Measurements from ENCODE around the gene PRRX2. TPM values are rescaled to one million over a fixed set of nuclear protein-coding genes. Genes with fewer than 3 reads are reported as not detected.
A peak's percentile ranks its signal among the peaks of the same experiment; 100 is the strongest.

The PRRX2 gene
- total RNA-seq, 1 donor from 2014 or later = not detected

DNA sequence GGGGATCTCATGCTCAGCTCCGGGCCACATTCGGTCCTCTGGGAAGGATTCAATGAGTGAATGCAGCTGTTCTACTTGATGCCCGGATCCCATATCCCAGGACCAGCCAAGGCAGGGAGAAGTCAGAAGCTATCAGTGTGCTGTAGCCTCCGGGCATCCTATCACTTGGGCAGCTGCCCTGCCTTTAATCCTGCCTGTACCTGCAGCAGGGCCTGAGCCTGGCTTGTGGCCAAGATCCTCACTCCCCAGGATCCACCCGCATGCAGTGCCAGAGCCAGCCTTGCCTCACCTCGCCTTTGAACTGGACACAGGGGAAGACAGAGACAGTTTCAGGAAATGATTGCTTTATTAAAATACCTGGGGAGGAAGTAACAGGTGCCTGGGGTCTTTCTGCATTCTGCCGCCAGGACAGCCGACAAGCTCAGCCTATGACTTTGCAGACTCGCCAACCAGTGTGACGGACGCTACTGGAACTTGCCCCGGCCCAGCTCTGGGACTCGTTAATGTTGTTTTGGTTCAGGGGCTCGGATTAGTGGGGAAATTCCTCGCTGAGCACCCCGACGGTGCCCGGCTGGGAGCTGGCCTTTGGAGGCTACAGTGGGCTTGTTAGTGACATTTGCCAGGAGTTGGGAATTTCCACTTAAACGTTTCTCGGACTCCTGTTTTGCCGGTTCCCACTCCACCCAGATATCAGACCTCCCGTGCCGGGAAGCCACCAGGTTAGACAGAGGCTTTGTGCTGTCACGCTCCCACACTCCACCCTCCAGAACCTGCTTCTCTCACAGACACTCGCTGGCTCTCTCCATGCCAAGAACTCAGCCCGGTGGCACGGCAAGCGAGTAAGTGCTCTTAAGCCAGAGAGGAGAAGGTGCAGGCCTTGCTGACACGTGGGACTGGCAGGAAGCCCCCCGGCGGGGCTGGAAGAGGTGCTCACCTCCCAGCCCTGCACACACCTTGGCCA lies 86.7 kb downstream of the PRRX2 start:
- FAIRE-seq (no peak), DNase-seq (ENCODE audit: low read depth) (peak; percentile 87)
- TF ChIP-seq, protein P1, sequence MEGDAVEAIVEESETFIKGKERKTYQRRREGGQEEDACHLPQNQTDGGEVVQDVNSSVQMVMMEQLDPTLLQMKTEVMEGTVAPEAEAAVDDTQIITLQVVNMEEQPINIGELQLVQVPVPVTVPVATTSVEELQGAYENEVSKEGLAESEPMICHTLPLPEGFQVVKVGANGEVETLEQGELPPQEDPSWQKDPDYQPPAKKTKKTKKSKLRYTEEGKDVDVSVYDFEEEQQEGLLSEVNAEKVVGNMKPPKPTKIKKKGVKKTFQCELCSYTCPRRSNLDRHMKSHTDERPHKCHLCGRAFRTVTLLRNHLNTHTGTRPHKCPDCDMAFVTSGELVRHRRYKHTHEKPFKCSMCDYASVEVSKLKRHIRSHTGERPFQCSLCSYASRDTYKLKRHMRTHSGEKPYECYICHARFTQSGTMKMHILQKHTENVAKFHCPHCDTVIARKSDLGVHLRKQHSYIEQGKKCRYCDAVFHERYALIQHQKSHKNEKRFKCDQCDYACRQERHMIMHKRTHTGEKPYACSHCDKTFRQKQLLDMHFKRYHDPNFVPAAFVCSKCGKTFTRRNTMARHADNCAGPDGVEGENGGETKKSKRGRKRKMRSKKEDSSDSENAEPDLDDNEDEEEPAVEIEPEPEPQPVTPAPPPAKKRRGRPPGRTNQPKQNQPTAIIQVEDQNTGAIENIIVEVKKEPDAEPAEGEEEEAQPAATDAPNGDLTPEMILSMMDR (IDR thresholded peaks at IDR 0.05; ENCODE audit: insufficient read depth, low read length, severe bottlenecking) = no peak
- H3K36me3 ChIP-seq (ENCODE audit: control insufficient read depth, insufficient read depth, low read length) = no peaks in the 10 kb centered on the region
- peaks cover 7% of the 10 kb centered on the region for H3K27me3 ChIP-seq (ENCODE audit: control insufficient read depth, insufficient read depth, low read length)
- no peak overlapping the region for H3K4me3 ChIP-seq (ENCODE audit: low read depth, low read length)

DNA sequence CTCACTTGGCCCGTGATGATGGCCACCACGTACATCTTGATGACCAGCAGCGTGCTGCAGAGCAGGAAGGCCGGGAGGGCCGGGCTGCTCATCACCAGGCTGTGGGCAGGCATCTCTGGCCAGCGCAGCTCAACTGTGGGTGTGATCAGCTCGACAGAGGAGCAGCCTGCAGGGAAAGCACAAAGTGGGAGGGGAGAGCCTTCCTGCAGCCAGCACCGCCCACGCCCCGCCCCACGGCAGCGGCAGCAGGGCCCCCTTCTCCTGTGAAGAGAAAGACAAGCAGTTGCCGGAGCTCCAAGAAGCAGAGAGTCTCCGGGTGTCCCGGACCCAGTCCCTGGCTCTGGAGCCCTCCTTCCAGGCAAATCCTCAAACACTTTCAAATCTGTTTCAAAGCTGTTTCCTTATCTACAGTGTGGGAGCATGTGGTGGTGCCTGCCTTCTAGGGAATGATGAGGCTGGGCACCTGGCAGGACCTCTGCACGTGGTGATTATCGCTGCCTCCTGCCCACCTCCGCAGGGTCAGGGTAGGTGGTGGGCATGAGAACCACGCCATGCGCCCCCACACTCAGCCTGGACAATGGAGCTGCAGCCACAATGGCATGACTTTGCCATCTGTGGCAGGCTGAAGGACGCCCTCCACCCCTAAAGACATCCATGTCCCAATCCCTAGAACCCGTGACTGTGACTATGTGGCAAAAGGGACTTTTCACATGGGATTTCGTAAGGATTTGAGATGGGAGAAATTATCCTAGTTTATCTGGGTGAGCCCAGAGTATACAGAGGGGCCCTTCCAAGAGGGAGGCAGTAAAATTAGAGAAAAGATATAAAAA lies 87.7 kb downstream of the PRRX2 start, which contains the start of gene PTGES:
TSS of gene PTGES (minus strand) at position 143 of the 830 bp plus-strand sequence. CDS start at position 113, 30 bp downstream.
- FAIRE-seq = no peak
- H3K4me3 ChIP-seq (ENCODE audit: low read depth, low read length) = no peak within 1 kb of the TSS
- H3K27me3 ChIP-seq (ENCODE audit: control insufficient read depth, insufficient read depth, low read length) = peaks cover 7% of the 10 kb centered on the region
- TF ChIP-seq, protein P1 (IDR thresholded peaks at IDR 0.05; ENCODE audit: insufficient read depth, low read length, severe bottlenecking) = no peak
- H3K36me3 ChIP-seq (ENCODE audit: control insufficient read depth, insufficient read depth, low read length) = no peaks in the 10 kb centered on the region
- peak; percentile 59 for DNase-seq (ENCODE audit: low read depth)

DNA sequence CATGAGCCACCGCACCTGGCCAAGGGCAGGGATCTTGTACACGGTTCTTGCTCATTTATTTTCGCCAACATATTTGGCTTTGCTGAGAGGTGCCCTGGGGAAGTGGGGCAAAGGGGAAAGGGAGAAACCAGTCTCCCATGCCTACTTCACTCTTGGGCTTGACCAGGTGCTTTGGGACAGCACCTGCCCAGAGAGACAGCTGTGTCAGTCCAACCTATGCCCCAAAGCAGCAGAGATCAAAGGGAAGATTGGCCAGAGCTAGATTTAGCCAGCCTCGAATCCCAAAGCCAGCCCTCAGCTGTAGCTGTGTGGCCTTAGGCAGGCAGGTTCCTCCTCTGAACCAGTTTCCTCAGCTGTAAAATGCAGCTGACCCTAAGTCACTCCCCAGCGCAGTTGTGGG lies 89.7 kb downstream of the PRRX2 start:
- Histone ChIP-seq H3K27me3 (ENCODE audit: control insufficient read depth, insufficient read depth, low read length) (peaks cover 7% of the 10 kb centered on the region), H3K4me3 (ENCODE audit: low read depth, low read length) (no peak overlapping the region), H3K36me3 (ENCODE audit: control insufficient read depth, insufficient read depth, low read length) (no peaks in the 10 kb centered on the region)
- DNase-seq (ENCODE audit: low read depth) = no peak
- TF ChIP-seq, protein P1 (IDR thresholded peaks at IDR 0.05; ENCODE audit: insufficient read depth, low read length, severe bottlenecking) = no peak
- no peak for FAIRE-seq

DNA sequence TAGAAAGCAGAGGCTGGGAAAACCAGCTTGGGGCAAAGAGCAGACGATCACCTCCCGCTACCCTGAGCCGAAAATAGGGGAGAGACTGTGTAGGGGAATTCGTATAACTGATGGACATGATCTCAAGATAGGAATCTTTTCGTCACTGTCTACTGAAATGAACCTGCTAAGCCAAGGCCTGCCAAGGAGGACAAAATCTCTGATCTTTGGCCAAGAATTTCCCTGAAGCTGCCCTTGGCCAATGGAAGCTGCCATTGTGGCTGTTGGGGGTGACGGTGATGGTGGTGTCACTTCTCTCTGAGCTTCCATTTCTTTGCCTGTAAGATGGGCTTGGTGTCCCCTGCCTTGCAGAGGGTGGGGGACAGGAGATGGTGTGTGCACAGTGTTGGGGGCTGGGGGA lies 90.7 kb downstream of the PRRX2 start:
- TF ChIP-seq, protein P1 (IDR thresholded peaks at IDR 0.05; ENCODE audit: insufficient read depth, low read length, severe bottlenecking) = no peak
- FAIRE-seq = no peak
- no peak for DNase-seq (ENCODE audit: low read depth)

DNA sequence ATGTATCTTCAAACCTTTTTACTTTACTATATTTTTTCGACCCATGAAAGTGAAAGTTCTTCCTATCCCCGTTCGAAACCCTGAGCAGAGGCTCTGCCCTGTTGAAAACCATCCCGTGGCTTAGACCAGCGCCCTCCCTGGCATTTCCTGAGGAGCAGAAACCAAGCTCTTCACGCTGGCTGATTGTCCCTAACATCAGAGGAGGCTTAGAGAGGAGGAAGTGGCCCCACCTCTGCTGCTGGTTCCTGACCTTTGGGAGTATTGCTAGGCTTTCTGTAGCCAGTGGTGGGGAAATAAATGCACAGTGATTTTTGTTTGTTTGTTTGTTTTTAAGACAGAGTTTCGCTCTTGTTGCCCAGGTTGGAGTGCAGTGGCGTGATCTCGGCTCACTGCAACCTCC lies 91.6 kb downstream of the PRRX2 start:
- Histone ChIP-seq H3K4me3 (ENCODE audit: low read depth, low read length) (no peak overlapping the region), H3K27me3 (ENCODE audit: control insufficient read depth, insufficient read depth, low read length) (peaks cover 7% of the 10 kb centered on the region), H3K36me3 (ENCODE audit: control insufficient read depth, insufficient read depth, low read length) (no peaks in the 10 kb centered on the region)
- TF ChIP-seq, protein P1 (IDR thresholded peaks at IDR 0.05; ENCODE audit: insufficient read depth, low read length, severe bottlenecking) = no peak
- DNase-seq (ENCODE audit: low read depth) (no peak), FAIRE-seq (no peak)

More for the DNA sequence above, 90.7 kb downstream of the PRRX2 start:
- Histone ChIP-seq H3K36me3 (ENCODE audit: control insufficient read depth, insufficient read depth, low read length) (no peaks in the 10 kb centered on the region), H3K4me3 (ENCODE audit: low read depth, low read length) (no peak overlapping the region), H3K27me3 (ENCODE audit: control insufficient read depth, insufficient read depth, low read length) (peaks cover 7% of the 10 kb centered on the region)
